Lung (tissue), 12 donors: ENCODE measurements around the gene CRYGD. TPM values are rescaled to one million over a fixed set of nuclear protein-coding genes. Genes with fewer than 3 reads are reported as not detected.

Experiments
- ATAC-seq: fragments of 200-7000 bp; cut with Tn5 transposase; one replicate; pipeline ENCODE4 v1.9.1; 2020; ENCODE audit warnings: moderate number of reproducible peaks; ENCODE audit not compliant: insufficient read depth, low FRiP score
- DNase-seq, 3 donors: peaks; one replicate each; pipeline ENCODE4 v3.0.0-alpha.2; 2013 to 2017
- H3K27ac ChIP-seq, 2 donors: one replicate each; pipeline ENCODE4 v1.5.1; 2013; ENCODE audit warnings: mild to moderate bottlenecking in 2 of 2, moderate library complexity in 2 of 2, control low read depth in 1 of 2, inconsistent platforms in 1 of 2, low read depth in 1 of 2, low read length in 1 of 2
- H3K27me3 ChIP-seq, 3 donors: one replicate each; pipeline ENCODE4 v1.5.1; 2013; ENCODE audit warnings: low read length in 2 of 3; ENCODE audit not compliant: control insufficient read depth in 3 of 3, insufficient read depth in 3 of 3
- H3K36me3 ChIP-seq, 4 donors: one replicate each; pipeline ENCODE4 v1.5.1; 2013; ENCODE audit warnings: low read length in 4 of 4, mild to moderate bottlenecking in 1 of 4, moderate library complexity in 1 of 4; ENCODE audit not compliant: control insufficient read depth in 4 of 4, insufficient read depth in 4 of 4
- H3K4me1 ChIP-seq, 5 donors: one replicate each; pipeline ENCODE4 v1.5.1; 2013; ENCODE audit warnings: low read length in 5 of 5, mild to moderate bottlenecking in 2 of 5, moderate library complexity in 1 of 5; ENCODE audit not compliant: control insufficient read depth in 5 of 5, insufficient read depth in 5 of 5
- H3K4me3 ChIP-seq: one replicate; pipeline ENCODE4 v1.5.1; 2013; ENCODE audit warnings: mild to moderate bottlenecking, control low read depth, moderate library complexity
- H3K9ac ChIP-seq, 2 donors: one replicate each; pipeline ENCODE4 v1.5.1; 2013; ENCODE audit warnings: low read length in 2 of 2, control low read depth in 1 of 2; ENCODE audit not compliant: insufficient read depth in 1 of 2
- H3K9me3 ChIP-seq, 4 donors: one replicate each; pipeline ENCODE4 v1.5.1; 2013; ENCODE audit warnings: low read length in 3 of 4, mild to moderate bottlenecking in 1 of 4, moderate library complexity in 1 of 4; ENCODE audit not compliant: control insufficient read depth in 4 of 4, insufficient read depth in 3 of 4
- CTCF ChIP-seq: IDR thresholded peaks from 2 replicates; pipeline ENCODE4 v1.5.1; 2012; ENCODE audit warnings: mild to moderate bottlenecking; ENCODE audit errors: control extremely low read depth, extremely low read depth
- WGBS, 2 donors: extraction: QIAGEN DNeasy Blood & Tissue Kit; methylation state at CpG; one replicate each; pipeline ENCODE4 v1.1.7; 2013; 5-methylcytosine and 5-hydroxymethylcytosine counted together
- polyA plus RNA-seq, 2 donors: library from polyadenylated mRNA; stranded (reverse); fragments of 200-250 nt; gene quantifications; one replicate each; pipeline ENCODE4 v1.2.1, GENCODE V29; 2013
- total RNA-seq, 2 donors: library from RNA; depleted of rRNA in 1 of 2; stranded (reverse); fragments of >200 nt in 1 of 2; gene quantifications; one replicate each; pipeline ENCODE4 v1.2.1, GENCODE V29; 2014 to 2021
- donor health status: control.
- donor health status: control.
- donor health status: Bipolar disorder and iron deficiency.
- donor health status: healthy.
- donor health status: DM: yes; HTN: yes; CAD: no.

The CRYGD gene
- total and polyA plus RNA-seq, 4 donors, result not detected

GRCh38 chr2:208130712-208131110, 6.4 kb upstream of the CRYGD start:
- Histone ChIP-seq H3K9ac (no peak overlapping the region), H3K4me3 (no peak overlapping the region), H3K4me1 (no peaks in the 10 kb centered on the region), H3K27ac (no peak overlapping the region), H3K27me3 (no peaks in the 10 kb centered on the region), H3K9me3 (no peaks in the 10 kb centered on the region), H3K36me3 (no peaks in the 10 kb centered on the region)
- TF ChIP-seq CTCF, result no peak
- WGBS, 2 donors, result 73 to 84% methylated on average over 6 of the region's 6 CpGs
- DNase-seq (no peak), ATAC-seq (no peak)

GRCh38 chr2:208129744-208130711, 5.7 kb upstream of the CRYGD start, which contains the start of gene CRYGC:
Gene CRYGC (minus strand): TSS chr2:208129828. CDS start chr2:208129792, 36 bp downstream.
- no peak for TF ChIP-seq CTCF
- no peak for ATAC-seq

GRCh38 chr2:208128136-208128535, 3.8 kb upstream of the CRYGD start:
- Histone ChIP-seq H3K9ac (no peak overlapping the region), H3K4me3 (no peak overlapping the region), H3K4me1 (peaks cover 0 to 5% (median 0%) of the 10 kb centered on the region in 5 donors), H3K36me3 (no peaks in the 10 kb centered on the region), H3K27ac (no peak overlapping the region), H3K9me3 (peaks cover 0 to 2% (median 0%) of the 10 kb centered on the region in 4 donors), H3K27me3 (peaks cover 0 to 11% (median 7%) of the 10 kb centered on the region in 3 donors)
- ATAC-seq (no peak), DNase-seq (no peak)
- WGBS, 2 donors, result 93 to 97% methylated on average over 12 of the region's 12 CpGs
- TF ChIP-seq CTCF, result no peak

More at GRCh38 chr2:208129744-208130711, 5.7 kb upstream of the CRYGD start, which contains the start of gene CRYGC:
- no peaks in the 10 kb centered on the region for H3K4me1 ChIP-seq
- no peak within 1 kb of the TSS for H3K9ac ChIP-seq
- H3K36me3 ChIP-seq, result no peaks in the 10 kb centered on the region
- no peaks in the 10 kb centered on the region for H3K9me3 ChIP-seq
- WGBS, 2 donors, result 76 to 83% methylated on average over 19 of the region's 19 CpGs
- no peak within 1 kb of the TSS for H3K27ac ChIP-seq
- peaks cover 0 to 4% (median 0%) of the 10 kb centered on the region in 3 donors for H3K27me3 ChIP-seq
- DNase-seq, result no peak
- H3K4me3 ChIP-seq, result no peak within 1 kb of the TSS
